ENCODE measurements around the gene SNRPB2. TPM values are rescaled to one million over a fixed set of nuclear protein-coding genes. Genes with fewer than 3 reads are reported as not detected.

Gene SNRPB2
- 34.4 to 75.8 TPM (median 52.7 TPM) in 3 replicates for polyA plus RNA-seq
- 29.5 TPM for polyA plus RNA-seq (2011; ENCODE audit: low read depth)
- polyA plus RNA-seq (2011; cell fraction: cytosol; rRNA removed) = 40.1 and 66.9 TPM in 2 replicates
- 29.0 and 46.6 TPM in 2 replicates for polyA plus RNA-seq (2011; cell fraction: nucleus; rRNA removed)
- 55.2 and 62.0 TPM in 2 replicates for polyA plus RNA-seq (2012; ENCODE audit: low replicate concordance)
- 7.1 to 15.1 TPM (median 9.3 TPM) in 3 replicates for polyA minus RNA-seq
- polyA minus RNA-seq (2011; cell fraction: cytosol; rRNA and poly(A)+ RNA removed) = 11.7 TPM
- polyA minus RNA-seq (2011; cell fraction: nucleus; rRNA and poly(A)+ RNA removed) = 7.4 and 9.2 TPM in 2 replicates

DNA sequence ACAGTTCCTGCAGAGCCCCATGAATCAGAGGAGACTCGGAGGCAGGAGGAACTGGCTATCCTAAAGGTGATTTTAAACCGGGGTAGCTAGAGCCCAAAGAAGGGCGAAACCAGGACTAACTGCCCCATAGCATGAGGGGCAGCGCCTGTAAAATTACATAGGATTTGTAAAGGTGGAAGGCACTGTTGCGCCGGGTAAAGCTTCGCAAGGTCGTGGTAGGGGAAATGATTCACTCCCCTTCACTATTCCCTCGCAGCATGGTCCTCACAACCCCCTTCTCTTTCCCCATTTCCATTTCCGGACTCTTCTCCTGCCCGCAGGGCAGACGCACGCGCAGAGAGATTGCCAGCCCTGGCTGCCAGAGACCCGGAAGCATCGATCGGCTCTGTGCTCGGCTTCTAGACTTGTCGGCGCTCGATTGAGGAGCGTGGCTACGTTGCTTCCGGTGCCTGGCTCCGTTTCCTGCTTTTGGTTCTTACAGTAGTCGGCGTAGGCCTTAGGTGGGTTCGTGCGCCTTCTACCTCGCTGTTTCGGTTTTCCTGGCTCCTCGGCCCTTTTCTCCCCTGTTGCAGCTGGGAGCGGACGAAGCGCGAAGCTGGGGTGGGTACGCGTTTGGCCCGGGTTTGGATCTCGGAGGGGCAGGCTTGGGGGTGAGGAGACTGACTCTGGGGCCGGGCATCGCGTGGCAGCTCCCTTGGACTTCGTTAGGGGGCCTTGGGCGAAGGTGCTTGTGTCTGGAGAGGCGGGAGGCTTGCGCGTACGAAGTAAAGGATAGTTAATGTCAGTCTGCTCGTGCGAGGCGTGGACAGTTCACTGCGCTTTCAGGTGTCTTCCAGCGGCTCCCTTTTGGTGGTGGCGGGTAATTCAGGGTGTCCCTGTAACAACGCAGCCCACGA, at the start of gene SNRPB2:
Gene SNRPB2, plus strand, starts transcription at position 462 of the 896 bp plus-strand sequence. CDS start 1,677 bp downstream, outside the sequence.
- H3K36me3 ChIP-seq (ENCODE audit: control insufficient read depth in 2 of 2, extremely low read depth in 1 of 2, insufficient read depth in 2 of 2, low read length in 2 of 2) = peaks cover 9 to 15% of the 10 kb centered on the region in 2 experiments
- H3K4me3 ChIP-seq (ENCODE audit: control insufficient read depth in 2 of 3, extremely low read depth in 1 of 3, insufficient read depth in 2 of 3, low read depth in 1 of 3, low read length in 3 of 3) = peak within 1 kb of the TSS; percentile 96 to 99 (median 99)
- dilution Hi-C loops (cut with MboI; ENCODE audit: extremely low pct_ligation_motif_present, low sequenced_read_pairs) = no loop called here
- peak within 1 kb of the TSS; percentile 94 for H3K9ac ChIP-seq (ENCODE audit: control insufficient read depth, extremely low read depth, insufficient read depth, low read length)
- H3K79me2 ChIP-seq (ENCODE audit: control insufficient read depth, insufficient read depth, low read length) = peaks cover 45% of the 10 kb centered on the region
- H3K4me1 ChIP-seq (ENCODE audit: control insufficient read depth, extremely low read depth, insufficient read depth, low read length) = peaks cover 10% of the 10 kb centered on the region
- TF ChIP-seq, protein P1, sequence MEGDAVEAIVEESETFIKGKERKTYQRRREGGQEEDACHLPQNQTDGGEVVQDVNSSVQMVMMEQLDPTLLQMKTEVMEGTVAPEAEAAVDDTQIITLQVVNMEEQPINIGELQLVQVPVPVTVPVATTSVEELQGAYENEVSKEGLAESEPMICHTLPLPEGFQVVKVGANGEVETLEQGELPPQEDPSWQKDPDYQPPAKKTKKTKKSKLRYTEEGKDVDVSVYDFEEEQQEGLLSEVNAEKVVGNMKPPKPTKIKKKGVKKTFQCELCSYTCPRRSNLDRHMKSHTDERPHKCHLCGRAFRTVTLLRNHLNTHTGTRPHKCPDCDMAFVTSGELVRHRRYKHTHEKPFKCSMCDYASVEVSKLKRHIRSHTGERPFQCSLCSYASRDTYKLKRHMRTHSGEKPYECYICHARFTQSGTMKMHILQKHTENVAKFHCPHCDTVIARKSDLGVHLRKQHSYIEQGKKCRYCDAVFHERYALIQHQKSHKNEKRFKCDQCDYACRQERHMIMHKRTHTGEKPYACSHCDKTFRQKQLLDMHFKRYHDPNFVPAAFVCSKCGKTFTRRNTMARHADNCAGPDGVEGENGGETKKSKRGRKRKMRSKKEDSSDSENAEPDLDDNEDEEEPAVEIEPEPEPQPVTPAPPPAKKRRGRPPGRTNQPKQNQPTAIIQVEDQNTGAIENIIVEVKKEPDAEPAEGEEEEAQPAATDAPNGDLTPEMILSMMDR (optimal IDR thresholded peaks at IDR 0.05 in 1 of 3, IDR thresholded peaks at IDR 0.05 in 1 of 3, conservative IDR thresholded peaks at IDR 0.05 in 1 of 3; ENCODE audit: extremely low read depth in 1 of 3, insufficient read depth in 2 of 3, low read length in 3 of 3) = no peak
- no peak for TF ChIP-seq EZH2 (IDR thresholded peaks at IDR 0.05; ENCODE audit: low read length)
- H3K27me3 ChIP-seq (ENCODE audit: control insufficient read depth, extremely low read depth, insufficient read depth, low read length) = no peaks in the 10 kb centered on the region
- H3K9me1 ChIP-seq (ENCODE audit: control insufficient read depth, extremely low read depth, insufficient read depth, low read length) = no peaks in the 10 kb centered on the region
- peak; percentile 53 for DNase-seq (ENCODE audit: low read depth, low spot score)
- peak within 1 kb of the TSS; percentile 100 for H2AFZ ChIP-seq (ENCODE audit: control insufficient read depth, low read length)
- no peaks in the 10 kb centered on the region for H3K9me3 ChIP-seq (ENCODE audit: control insufficient read depth, low read depth, low read length)
- peak within 1 kb of the TSS; percentile 98 for H3K4me2 ChIP-seq (ENCODE audit: control insufficient read depth, extremely low read depth, insufficient read depth, low read depth, low read length)
- H3K27ac ChIP-seq (ENCODE audit: control insufficient read depth, insufficient read depth, low read length) = peak within 1 kb of the TSS; percentile 84
- H4K20me1 ChIP-seq (ENCODE audit: control insufficient read depth, extremely low read depth, insufficient read depth, low read length) = no peaks in the 10 kb centered on the region
- peak; percentile 89 for FAIRE-seq

DNA sequence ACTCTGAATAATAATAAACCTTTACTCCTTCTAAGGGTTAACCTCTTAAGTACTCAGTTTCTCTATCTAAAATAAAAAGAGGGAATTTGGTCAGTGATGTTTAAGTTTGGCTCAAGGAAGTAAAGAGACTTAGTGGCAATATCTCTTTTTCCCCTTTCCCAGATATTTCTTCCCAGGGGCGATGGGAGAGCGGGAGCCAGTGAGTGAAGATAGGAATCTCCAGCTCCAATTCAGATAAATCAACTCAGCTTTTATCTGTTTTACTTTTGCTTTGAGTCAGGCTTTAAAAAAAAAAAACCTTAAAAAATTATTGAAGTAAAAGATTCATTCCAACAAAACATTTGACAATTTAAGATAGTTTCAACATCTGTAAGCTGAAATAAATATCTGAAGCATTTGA, 45.4 kb upstream of the SNRPB2 start:
- Histone ChIP-seq H3K4me1 (ENCODE audit: control insufficient read depth, extremely low read depth, insufficient read depth, low read length) (no peaks in the 10 kb centered on the region), H3K27ac (ENCODE audit: control insufficient read depth, insufficient read depth, low read length) (no peak overlapping the region), H3K79me2 (ENCODE audit: control insufficient read depth, insufficient read depth, low read length) (no peaks in the 10 kb centered on the region), H2AFZ (ENCODE audit: control insufficient read depth, low read length) (no peak overlapping the region), H3K9me1 (ENCODE audit: control insufficient read depth, extremely low read depth, insufficient read depth, low read length) (no peaks in the 10 kb centered on the region), H3K4me2 (ENCODE audit: control insufficient read depth, extremely low read depth, insufficient read depth, low read depth, low read length) (no peak overlapping the region), H3K9ac (ENCODE audit: control insufficient read depth, extremely low read depth, insufficient read depth, low read length) (no peak overlapping the region), H3K4me3 (ENCODE audit: control insufficient read depth in 2 of 3, extremely low read depth in 1 of 3, insufficient read depth in 2 of 3, low read depth in 1 of 3, low read length in 3 of 3) (no peak overlapping the region), H4K20me1 (ENCODE audit: control insufficient read depth, extremely low read depth, insufficient read depth, low read length) (no peaks in the 10 kb centered on the region), H3K27me3 (ENCODE audit: control insufficient read depth, extremely low read depth, insufficient read depth, low read length) (no peaks in the 10 kb centered on the region), H3K36me3 (ENCODE audit: control insufficient read depth in 2 of 2, extremely low read depth in 1 of 2, insufficient read depth in 2 of 2, low read length in 2 of 2) (no peaks in the 10 kb centered on the region), H3K9me3 (ENCODE audit: control insufficient read depth, low read depth, low read length) (no peaks in the 10 kb centered on the region)
- DNase-seq (ENCODE audit: low read depth, low spot score) (no peak), FAIRE-seq (no peak)
- dilution Hi-C loops (cut with MboI; ENCODE audit: extremely low pct_ligation_motif_present, low sequenced_read_pairs) = no loop called here
- no peak for TF ChIP-seq EZH2 (IDR thresholded peaks at IDR 0.05; ENCODE audit: low read length)
- TF ChIP-seq, protein P1 (optimal IDR thresholded peaks at IDR 0.05 in 1 of 3, IDR thresholded peaks at IDR 0.05 in 1 of 3, conservative IDR thresholded peaks at IDR 0.05 in 1 of 3; ENCODE audit: extremely low read depth in 1 of 3, insufficient read depth in 2 of 3, low read length in 3 of 3) = no peak

Measured in keratinocyte (primary cell).